GM19351 (cell line): ENCODE measurements around the gene HOXB3.

Source experiments
- ATAC-seq: cut with Tn5 transposase; IDR thresholded peaks from one replicate; pipeline ENCODE4 v1.9.1; 2021; ENCODE audit warnings: mild to moderate bottlenecking, moderate library complexity; ENCODE audit not compliant: unreplicated experiment

Gene HOXB3

DNA sequence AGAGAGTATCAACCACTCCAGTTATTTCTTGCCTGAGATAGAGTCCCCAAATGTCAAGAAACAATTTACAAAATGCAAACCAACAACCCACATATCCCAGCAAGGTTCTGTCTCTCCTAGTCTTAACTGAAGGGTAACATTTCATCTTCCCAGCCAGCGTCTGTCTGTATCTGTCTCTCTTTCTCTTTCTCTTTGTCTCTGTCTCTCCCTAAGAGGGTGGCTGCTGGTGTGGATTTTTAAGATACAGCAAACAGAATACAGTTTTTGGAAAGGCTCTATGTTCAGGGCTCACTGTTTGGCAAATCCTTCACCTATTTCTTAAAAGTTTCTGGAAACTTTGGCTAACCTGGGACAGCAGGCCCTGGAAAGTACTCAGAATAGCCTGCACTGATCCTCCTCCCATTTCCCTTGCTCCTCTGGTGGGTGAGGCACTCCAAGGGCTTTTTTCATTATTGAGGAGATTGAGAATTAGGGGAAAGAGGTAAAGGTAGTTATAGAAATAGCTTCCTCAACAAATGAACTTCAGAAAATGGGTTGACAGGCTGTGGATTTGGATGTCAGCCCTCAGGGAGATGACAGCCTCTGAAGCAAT lies 18.1 kb downstream of the HOXB3 start:
- ATAC-seq: no peak

- no peak for ATAC-seq
These were observed 18.8 kb downstream of the HOXB3 start for GRCh38 chr17:48571024-48571818.

DNA sequence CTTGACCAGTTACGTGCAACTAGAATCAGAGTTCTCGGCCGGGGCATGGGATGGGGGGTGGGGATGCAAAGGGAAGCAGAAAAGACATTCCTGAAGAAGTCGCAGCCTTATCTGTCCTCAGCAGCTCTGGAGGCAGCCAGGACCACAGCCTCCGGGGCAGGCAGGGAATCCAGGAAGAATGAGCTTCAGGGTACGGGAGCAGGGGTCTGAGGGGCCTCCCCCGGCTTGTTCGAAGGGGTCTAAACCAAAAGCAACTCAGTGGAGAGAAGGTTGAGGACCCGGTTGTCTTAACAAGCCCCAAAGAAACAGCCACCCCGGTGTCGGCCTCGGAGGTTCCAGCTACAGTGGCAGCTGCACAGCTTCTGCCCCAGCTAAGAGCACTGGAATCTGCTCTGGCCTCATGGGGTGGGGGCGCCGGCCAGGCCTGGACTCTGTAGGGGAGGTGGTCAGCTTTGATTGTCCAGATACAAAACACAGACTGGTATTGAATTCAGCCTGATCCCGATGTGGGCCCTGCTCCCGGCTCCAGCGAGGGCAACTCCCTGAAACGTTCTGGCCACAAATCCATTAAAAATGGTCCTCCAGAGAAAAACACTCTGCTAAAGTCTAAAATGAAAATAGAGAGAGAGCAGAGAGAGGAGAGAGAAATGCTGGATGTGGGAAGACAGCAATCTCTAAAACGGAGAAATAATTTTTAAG lies 19.6 kb downstream of the HOXB3 start:
- no peak for ATAC-seq

DNA sequence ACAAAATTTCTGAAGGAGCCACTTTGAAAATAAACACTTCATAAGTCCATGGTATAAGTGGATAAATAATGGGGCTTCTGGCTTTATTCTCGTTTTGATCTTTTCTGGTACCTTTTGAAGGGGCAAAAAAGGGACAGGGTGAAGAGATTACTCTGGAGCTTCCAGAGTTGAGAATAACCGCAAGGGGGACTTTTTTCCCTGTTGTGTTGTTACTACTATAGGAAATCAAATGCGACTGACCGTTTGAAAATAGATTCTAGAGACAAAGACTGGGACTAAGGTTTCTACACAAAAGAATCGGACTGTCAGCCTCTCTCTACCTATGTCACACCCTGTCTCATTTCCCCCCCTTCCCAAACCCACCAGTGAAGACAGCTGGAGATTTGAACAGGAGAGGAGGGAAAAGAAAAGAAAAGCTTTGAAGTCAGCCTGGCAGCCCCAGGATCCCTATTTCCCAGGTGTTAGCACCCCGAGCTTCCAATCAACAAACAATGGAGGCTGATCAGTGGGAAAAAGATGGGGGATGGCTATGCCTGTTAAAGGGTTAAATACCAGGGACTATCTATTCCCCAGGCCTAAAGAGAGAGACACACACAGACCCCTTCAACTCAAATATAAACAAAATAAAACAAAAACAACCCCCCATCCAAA lies 20.2 kb downstream of the HOXB3 start:
- ATAC-seq: no peak

- ATAC-seq: no peak
These were observed 20.8 kb downstream of the HOXB3 start for GRCh38 chr17:48569240-48569582.

GRCh38 chr17:48568499-48569239 lies 21.4 kb downstream of the HOXB3 start:
- no peak for ATAC-seq

DNA sequence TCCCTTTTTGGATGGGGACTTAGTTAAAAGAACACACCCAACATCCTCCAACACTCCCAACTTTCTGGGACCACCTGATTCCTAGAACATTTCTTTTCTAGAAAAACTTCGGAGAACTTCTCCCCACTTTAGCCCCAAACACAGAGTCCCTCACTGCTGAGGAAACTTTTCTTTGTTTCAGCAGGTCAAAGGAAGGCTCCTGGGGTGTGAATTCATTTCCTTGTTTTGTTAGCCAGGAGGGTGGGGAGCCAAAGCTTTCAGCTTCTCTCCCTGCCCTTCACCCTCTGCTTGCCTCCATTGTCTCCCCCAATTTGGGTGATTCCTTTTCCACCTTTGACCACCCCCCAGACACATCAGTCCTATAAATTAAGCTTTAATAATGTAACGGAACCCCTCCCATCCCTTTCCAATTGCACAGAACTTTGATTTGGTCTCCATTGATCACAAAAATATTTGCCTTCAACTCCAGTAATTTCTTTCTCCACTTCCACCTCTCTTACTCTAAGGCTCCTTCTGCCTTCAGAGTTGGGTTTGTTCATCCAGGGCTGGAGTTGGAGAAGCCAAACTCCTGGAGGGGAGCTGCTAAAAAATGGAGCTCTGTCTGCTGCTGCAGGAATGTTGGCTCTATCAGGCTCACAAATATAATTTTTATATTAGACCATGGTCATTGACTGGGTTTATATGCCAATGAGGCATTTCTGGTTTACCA lies 22.2 kb downstream of the HOXB3 start:
- no peak for ATAC-seq

DNA sequence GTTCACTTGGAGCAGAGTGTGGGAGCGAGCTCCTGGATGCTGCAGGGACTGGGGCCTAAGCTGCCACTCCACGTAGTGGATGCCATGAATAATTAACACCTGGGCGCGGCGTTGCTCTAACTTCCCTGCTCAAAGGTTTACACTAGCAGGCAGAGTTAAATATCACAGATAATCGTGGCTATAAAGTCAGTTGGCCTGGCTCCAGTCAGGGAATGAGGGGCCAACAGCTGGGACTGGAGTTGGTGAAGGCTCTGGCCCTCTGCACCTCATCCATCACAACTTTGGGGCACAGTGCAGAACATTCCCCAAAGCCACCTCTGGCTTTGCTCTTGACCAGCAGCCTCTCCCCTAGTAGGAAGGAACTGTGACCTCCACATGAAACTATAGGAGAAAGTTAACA lies 22.8 kb downstream of the HOXB3 start:
- ATAC-seq: no peak

- ATAC-seq: no peak
These were observed 23.3 kb downstream of the HOXB3 start for GRCh38 chr17:48566717-48567116.

GRCh38 chr17:48565925-48566710 lies 23.9 kb downstream of the HOXB3 start:
- ATAC-seq: no peak

GRCh38 chr17:48565022-48565554 lies 25.0 kb downstream of the HOXB3 start:
- no peak for ATAC-seq

- no peak for ATAC-seq
These were observed 25.6 kb downstream of the HOXB3 start for GRCh38 chr17:48564188-48565021.

DNA sequence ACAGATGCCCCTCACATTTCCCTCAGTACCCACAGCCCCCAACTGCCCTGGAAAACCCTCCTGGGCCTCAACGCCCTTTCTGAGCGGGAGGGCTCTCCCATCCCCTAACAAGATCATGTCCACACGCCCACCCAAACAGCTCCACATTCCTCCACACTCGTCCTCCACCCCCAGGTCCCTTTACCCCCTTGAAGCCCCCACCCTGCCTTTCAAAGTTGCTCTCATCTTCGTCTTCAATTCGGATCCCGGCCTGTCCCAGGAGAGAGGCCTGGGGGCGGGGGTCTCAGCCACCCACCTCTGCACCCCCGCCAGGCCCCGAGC lies 26.2 kb downstream of the HOXB3 start:
- no peak for ATAC-seq

GRCh38 chr17:48563385-48563838 lies 26.6 kb downstream of the HOXB3 start:
- no peak for ATAC-seq

GRCh38 chr17:48562934-48563333 lies 27.1 kb downstream of the HOXB3 start:
- no peak for ATAC-seq

DNA sequence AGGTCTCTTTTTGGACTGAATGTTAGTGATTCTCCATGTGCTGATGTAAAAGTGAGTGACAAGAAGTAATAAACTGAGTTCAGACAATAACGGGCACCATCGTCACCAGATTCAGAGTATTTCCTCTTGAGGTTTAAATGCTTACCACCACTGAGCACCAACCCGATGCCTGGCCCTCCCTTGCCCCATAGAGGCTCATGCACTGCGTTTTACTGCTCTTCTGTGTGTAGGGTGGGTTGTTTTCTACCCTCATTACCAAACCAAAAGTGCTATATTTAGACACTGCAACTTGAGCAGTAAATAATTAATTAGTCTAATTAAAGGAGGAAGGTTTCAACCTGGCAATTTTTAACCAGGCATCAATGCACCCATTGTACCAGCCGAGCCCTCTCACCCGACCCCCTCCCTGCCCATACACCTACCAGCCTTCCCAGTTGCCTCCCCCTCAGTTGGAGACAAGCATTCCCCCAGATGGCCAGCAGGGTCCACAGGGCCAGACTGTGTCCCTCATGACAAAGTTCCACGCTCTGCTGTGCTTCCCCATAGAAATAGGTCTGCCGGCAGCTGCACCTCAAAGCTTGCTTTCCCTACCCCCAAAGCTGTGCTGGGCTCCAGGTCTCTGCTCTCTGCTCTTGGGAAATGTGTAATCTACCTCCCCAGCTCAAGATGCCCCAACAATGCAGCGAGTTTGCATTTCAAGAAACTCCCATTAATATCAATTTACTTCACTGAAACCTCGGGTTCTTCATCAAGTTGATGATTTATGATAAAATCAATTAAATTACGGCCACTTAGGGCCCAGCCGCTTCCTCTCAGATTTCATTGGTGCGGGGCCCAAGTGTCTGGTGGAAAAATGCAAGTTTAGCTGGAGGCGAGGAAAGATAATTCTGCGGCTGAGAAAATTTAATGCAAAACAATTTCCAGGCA lies 27.9 kb downstream of the HOXB3 start:
- ATAC-seq: no peak
